Medulla oblongata (tissue), 1 donor: ENCODE data around the gene SMYD3.
A peak's percentile ranks its signal among the peaks of the same experiment; 100 is the strongest.

Experiments
- DNase-seq: peaks from one replicate; pipeline ENCODE4 v3.0.0-alpha.2; 2015; ENCODE audit errors: extremely low spot score

The SMYD3 gene

DNA sequence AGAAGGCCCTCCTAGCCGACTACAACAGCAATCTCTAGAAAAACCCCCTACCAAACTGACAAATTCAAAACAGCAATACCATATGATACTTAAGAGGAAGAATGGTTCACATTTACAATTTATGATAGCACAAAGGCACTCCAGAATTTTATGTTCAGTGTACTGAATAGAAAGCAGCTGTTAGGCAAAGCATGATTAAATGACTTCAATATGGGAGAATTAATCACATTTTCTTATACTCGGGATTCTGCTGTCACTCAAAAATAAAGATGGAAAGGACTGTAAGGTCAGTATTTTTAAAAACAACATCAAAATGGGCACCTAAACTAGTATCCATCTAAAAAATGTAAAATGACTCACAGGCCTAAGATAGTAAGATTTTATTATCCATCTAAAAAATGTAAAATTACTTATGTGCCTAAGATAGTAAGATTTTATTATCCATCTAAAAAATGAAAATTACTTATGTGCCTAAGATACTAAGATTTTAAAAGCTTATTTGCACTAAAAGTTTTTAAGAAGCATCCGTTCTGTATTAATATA, 198.5 kb downstream of the SMYD3 start:
- no peak for DNase-seq

DNA sequence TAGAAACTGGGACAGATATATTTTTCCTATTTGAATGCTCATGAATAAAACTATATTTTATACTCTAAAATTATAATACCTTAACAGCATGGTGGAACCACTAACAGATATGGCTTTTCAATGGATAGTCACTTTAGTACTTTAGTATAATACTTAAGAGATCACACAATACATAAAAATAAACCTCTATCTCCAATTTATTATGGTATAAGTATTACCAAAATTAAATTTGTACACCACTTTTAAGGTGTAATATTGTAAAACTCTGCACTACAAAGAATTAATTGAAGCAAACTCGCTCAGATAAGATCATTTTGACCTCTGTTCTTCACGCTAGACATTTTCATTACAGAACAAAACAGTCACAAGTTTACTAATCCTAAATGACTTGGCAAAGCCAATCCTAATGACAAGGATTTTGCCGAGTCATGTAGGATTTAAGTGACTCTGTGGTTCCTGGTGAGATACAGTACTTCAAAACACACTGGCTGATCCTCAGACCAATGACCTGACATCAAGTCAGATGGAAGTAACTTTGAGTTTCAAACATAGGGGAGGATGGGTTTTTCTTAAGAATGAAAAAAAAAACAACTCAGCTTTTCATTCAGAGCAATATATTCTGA, 200.6 kb downstream of the SMYD3 start:
- DNase-seq: no peak

DNA sequence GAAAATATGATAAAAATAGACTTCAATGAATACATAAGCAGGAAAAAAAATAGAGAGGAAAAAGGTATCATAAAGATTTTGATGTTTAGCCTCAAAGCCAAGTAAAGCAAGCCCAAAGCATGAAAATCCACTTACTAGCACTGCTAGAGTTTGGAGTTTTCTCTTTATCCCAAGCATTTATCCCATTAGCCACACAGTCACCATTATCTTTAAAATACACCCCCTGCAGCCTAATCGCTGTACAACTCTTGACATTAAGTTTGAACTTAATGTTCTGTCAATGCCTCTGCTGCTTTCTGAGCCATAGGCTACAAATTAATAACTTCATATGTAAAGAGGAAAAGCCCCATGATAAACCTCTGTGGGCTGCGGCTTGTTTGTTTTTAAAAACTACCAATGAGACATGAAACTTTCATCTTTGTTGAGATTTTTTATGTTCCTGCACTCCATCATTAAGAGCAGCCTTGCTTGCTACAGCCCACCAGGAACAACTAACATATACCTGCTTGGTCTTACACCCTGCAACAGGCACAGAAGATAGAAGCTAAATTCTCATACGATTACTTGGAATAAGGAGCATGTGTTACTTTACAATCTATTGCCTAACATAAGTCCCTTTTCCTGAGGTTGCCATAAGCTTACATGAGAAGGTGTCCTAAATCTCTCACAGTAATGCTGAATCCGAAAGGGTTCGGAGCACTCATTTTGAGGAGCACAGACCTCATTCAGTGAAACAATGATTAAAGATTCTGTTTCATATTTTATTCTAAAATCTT, 202.4 kb downstream of the SMYD3 start:
- DNase-seq: no peak

DNA sequence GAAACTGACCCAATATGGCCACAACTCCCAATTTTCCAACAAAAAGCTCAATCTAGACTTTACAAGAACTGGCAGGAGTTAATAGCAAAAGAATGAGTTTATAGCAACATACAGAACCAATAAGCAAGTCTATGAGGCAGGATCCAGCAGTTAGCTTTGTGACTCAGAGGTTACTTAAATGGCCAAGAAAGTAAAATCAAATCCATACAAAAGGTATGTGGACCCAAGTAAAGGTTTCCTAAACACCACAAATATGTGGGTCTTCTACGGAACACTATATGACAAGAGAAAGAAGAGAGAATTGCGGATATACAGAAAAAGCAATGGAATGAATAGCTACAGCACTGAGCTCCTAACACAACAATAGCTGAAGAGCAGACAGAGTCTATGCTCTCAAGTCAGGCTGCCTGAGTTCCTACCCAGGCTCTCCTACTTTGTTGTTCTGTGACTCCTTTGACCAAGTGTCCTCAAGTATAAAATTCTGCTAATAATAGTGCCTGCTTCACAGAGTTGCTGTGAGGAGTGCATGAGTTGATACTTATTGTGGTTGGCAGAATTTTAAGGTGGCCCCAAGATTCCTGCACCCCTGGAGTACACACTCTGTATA, 204.3 kb downstream of the SMYD3 start:
- DNase-seq: no peak

DNA sequence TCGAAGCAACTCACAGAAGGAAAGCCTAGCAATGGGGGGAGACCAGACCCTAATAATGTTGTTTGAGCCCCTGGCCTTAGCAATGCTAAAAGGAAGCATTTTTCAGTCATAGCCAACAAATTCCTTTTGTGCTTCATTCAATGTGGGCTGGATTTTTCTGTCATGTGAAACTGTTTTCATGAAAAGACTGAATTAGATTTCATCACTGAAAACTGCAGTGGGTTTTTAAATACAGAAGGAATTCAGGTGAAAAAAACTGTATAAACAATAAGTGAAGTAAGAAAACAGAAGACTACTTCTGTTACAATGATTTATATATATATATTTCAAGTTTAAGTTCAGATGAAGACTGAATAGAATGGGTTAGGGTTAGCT, 204.8 kb downstream of the SMYD3 start:
- DNase-seq: no peak

DNA sequence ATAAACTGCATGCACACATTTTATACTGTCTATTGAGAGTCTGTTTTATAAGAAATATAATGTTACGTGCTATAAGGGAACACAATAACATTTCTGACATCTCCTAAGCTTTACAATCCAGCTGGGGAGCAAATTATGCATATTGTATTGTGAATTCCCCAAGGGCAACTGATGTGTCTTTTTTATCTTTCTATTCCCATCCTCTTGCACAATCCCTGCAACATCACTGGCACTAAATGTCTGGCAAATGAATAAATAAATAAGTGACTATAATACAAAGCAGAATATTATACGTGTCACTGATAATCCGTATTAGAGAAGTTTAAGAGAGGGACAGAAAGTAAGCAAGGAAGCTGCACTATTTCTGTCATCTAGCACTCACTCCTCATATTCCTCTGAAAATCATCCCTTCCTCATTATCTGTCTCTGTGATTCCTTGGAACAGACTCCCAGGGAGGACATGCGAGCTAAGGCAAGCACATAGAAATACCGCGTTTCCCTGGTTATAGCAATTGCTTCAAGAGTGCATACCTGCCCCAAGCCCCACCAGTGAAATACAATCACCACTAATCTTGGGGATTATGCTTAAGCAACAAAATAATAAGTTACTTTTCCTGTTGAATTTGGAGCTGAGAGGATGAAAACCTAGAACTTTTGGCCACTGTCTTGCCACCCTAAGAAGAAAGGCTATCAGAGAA, 205.4 kb downstream of the SMYD3 start:
- no peak for DNase-seq

DNA sequence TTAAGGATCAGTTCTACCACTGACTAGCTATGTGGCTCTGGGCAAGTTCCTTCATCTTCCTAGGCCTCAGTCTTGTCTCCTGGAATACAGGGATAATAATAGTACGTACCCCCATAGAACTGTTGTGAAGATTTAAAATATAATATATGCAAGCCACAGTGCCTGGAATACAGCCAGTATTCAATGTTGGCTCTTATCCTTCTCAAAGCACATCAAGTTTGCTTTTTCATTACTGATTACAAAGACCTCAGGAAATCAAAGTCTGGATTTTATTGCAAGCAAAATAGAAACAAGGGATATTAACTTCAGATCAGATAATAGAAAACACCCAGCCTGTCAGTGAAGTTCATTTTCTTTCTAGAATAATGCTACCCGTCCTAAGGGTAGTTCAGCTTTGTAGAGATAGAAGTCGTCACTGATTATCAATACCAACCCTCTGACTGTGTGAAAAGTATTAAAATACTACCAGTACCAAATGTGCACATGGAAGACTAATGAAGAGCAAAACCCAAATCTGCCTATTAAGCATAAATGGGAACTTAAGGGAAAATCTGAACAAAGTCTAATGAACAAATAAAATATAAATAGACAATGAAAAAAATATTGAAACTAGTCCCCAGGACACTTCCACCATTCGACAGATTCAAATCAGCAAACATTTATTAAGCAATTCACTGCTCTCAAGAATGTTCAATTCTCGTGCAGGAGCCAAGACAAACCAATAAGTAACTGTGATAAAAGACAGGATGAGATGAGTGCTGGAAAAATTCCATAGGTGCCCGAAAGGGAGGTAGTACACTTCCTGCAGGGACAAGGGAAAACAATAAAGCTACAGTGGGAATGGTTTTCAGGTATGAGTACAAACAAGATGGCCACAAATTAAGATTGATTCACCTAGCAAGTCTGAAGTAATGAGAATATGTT, 206.2 kb downstream of the SMYD3 start:
- DNase-seq: no peak

DNA sequence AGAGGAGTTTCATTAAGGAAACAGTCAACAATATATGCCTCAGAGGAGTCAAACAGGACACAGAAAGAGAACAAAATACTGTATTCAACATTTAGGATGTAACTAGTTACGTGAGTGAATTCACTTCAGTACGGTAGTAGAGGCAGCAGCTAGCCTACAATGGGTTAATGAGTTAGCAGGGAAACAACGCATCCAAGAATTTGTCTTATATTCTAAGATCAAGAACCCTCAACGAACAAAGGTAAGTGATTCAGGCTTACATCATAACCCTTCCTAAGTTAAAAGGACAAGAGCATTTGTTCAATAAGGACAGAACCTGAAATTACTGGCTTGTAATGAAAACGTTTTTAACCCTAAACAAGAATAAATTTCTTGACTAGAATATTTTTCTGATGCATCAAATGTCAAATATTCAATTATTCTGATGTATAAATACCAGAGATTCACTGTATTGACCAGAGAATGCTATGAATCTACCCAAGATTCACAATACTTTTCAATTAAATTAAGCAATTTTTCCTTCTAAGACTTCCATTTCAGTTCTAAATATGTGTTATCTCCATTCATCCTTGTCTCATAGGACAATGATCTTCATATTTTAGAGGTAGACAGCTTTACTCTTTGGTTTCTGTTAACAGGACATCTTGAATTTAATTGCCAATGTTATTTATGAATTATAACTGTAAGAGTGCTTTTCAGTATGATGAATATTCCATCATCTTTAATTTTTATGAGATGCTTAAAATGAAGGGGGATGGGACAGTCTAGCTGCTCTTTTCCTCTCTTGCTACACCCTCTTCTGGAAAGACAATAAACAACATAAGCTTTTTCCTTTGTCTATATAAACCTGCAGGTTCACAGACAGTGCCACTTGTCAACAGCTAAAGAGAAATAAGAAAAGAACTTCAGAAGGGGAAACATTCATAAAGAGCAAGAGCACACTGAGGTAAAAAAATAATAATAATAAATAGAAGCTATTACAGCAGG, 209.5 kb downstream of the SMYD3 start:
- DNase-seq: no peak

DNA sequence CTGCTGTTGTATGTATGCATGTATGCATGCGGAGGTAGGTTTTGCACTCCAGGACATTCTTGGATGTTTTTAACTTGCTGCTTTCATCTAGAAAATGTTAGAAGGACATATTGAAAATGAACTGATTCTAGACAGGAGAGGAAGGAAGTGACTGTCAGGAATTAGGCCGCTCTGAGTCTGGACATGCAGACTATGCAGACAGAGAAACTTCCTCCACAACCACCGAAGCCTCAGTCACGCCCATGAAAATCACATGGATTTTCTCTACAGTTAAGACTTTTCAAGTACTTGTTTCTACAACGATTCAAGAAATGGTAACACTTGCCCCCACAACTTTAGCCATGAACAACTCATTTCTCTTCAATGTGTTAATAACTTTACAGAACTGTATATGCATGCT, 211.1 kb downstream of the SMYD3 start:
- DNase-seq: peak; percentile 58

DNA sequence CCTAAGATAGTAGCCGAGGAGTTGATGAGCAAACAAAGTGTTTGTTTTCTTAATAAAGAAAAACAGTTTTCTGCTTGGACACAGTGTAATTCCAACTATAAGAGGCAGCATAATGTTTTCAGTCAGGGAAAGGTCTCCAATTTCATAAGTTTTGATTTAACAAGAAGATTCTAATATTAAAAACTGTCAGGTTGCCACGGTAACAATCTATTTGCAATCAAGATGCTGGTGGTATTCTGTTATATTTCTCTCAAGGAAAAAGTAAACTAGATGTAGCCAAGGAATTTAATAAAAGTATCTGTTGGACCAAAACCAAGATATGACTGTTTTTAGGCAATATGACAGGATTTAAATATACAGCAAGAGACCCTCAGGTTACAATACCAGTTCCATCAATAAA, 211.7 kb downstream of the SMYD3 start:
- no peak for DNase-seq

DNA sequence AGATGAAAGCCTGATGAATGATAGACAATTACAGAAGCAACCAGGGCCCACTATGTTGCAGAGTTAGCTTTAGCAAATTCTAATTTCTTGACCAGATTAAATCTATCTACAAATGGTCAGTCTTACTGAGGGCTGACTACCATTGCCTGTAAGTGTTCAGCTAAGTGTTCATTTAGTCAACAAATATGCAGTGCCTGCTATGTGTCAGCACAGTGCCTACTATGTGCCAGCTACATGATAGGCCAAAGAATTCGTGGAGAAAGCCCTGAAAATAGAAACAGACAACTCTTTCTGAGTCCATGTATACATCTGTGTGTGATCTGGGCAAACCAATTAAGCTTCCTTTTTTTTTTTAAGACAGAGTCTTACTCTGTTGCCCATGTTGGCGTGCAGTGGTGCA, 212.8 kb downstream of the SMYD3 start:
- DNase-seq: no peak

DNA sequence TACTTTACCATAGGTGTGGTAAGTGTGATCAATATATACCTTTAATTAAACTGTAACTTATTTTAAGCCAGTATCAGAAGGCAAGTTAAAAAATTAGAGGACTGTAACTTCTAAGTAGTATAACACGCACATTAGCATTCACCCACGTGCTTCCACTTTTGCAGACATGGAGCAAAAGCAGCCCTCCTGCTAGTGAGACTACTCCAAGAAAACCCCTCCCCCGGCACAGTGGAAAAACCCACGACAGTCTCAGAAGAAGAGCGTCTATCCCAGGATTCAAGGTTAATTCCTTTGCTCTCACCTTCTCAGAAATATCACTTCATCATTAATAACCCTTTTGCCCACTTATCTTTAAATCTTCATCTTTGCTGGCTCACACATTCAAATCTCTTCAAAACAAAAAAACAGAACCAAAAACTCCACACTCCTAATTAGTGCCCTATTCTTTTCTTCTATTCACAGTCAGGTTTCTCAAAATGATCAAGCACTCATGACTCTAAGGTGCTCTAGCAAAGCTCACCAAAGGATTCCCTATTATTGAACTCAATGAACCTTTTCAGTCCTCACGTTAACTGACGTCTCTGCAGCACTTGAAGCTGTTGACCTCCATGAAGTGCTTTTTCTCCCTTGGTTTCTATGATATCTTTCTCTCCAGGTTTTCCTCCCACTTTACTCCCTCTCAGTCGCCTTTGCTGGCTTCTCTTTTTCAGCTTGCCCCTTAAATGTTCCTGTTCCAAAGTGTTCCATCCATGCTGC, 213.5 kb downstream of the SMYD3 start:
- no peak for DNase-seq

DNA sequence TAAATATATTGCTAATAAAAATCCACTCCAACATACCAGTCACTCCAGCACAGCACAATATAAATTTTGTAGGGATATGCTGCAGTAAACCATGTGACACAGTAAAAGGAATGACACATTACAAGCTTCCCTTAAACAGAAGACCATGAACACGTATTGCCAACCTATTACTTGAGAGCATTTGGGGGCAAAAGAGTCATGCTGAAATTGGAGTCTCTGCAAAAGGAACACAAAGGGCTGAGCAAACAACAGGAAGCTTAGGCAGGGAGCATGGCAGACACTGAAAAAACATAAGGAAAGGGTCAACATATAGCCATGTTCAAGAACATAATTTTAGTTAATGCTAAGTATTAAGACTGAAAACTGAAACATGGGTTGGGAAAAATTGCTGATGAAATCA, 214.5 kb downstream of the SMYD3 start:
- no peak for DNase-seq

DNA sequence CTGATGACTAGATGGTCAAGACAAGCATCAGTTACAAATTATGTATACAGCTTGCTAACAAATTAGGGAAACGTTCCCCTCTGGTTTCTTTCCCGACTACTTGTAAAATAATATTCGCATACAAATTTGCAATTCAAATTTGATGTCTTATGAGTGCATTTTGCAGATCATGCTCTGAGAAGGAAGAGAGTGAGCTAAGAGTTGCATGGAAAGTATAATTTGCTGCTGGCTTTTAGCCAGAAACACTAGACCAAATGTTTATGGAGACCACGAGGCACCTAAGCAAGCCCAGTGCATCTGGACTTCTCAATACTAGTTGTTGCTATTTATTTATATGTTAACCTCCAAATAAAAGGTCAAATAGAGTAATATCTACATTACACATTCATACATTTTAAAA, 216.0 kb downstream of the SMYD3 start:
- no peak for DNase-seq

DNA sequence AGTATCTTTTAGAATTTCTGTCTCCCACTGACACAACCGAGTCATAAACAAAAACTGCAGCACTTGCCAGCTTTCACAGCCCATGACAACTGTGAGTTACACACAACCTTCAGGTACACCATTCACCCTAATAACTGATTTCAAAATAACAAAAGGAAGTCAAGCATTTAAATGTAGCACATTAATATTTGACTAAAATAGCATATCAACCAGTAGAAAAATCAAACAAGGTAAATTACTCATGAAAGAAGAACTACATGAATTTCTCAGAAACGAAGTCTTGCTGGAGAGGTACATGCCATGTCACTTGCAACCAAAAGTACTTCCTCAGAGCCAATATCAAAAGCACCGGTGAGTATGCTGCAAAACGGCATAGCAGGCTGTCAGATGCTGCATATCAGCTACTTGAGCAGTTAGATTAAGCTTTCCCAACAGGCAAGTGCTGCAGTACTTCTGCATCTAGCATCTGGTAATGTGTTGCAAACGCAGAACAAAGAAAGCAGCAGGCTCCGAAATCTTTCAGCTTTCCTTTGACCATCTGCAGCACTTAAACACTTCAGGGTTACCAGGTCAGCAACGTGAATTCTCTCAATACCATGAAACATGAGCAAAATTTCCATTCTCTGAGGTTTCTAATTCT, 223.2 kb downstream of the SMYD3 start:
- DNase-seq: no peak

DNA sequence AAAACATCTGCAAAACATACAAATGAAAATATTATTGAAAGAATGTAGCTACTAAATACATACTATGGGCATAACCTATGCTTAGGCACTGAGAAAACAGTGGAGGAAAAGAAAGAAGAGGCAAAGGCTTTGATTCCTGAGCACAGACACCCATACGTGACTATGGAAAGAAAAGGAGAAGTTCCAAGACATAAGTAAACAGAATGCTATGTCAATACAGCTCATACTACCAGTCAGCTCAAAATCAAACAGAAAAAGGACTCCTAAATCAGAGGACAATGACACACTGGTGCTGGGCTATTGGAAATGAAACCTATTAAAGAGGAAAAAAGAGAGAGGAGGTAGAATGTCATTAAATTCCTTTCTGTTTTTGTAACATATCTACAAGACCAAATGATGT, 225.4 kb downstream of the SMYD3 start:
- no peak for DNase-seq

DNA sequence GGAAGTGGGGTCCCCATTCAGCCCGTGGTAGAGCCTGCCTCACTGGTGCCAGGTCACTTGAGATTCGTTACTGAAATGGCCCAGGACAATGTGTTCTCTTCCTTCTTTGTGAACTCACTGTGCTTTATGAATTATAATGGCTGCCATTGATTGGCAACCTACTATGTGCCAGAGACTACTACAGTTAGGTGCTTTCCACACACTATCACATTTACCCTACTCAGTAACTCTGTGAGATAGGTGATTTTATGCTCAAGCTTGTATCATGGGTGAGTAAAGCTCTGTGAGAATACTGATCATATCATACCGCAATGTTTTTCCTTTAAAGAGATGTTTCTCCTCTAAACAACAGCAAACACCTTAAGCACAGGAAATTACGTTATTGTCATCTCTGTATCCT, 225.9 kb downstream of the SMYD3 start:
- DNase-seq: no peak

DNA sequence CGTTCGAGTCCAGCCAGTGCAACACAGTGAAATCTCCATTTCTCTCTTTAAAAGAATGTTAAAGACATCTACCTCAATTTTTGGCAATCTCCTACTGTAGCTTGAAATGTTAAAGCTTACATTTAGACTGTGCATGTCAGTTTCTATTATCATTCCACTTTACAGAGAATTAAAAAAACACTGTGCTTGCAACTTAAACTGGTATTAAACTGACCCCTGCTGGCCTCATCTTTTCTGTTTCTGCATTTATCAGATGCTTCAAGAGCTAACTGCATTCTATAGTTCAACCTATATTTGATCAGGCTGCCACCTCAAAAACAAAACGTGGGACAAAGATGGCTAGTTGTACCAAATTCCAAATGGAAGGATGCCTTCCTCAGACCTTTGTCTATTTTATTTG, 226.5 kb downstream of the SMYD3 start:
- DNase-seq: peak; percentile 29

DNA sequence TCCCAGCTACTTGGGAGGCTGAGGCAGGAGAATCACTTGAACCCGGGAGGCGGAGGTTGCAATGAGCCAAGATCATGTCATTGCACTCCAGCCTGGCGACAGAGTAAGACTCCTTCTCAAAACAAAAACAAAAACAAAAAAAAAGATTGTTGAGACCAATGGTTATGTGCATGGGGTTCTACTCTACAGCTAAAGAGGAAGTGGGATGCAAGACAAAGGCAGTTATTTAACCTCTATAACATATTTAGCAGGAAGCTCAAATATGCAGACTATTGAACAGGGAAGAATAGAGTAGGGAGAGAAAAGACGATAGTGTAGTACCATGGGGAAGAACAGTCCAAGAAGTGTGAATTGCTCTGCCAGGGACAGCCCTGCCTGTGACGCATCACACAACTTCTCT, 227.7 kb downstream of the SMYD3 start:
- DNase-seq: no peak
